ENCODE data around the gene THSD7A. TPM values are rescaled to one million over a fixed set of nuclear protein-coding genes. Genes with fewer than 3 reads are reported as not detected.

THSD7A gene
- total RNA-seq, 4 donors from 2014 or later, result 11.4 to 24.7 (median 15.2) TPM

GRCh38 chr7:11811709-11812108 lies 20.3 kb downstream of the THSD7A start:
- no peak for TF ChIP-seq EP300 (IDR thresholded peaks at IDR 0.05)
- no peak for TF ChIP-seq POLR2A (IDR thresholded peaks at IDR 0.05)
- TF ChIP-seq, protein P1, sequence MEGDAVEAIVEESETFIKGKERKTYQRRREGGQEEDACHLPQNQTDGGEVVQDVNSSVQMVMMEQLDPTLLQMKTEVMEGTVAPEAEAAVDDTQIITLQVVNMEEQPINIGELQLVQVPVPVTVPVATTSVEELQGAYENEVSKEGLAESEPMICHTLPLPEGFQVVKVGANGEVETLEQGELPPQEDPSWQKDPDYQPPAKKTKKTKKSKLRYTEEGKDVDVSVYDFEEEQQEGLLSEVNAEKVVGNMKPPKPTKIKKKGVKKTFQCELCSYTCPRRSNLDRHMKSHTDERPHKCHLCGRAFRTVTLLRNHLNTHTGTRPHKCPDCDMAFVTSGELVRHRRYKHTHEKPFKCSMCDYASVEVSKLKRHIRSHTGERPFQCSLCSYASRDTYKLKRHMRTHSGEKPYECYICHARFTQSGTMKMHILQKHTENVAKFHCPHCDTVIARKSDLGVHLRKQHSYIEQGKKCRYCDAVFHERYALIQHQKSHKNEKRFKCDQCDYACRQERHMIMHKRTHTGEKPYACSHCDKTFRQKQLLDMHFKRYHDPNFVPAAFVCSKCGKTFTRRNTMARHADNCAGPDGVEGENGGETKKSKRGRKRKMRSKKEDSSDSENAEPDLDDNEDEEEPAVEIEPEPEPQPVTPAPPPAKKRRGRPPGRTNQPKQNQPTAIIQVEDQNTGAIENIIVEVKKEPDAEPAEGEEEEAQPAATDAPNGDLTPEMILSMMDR (IDR thresholded peaks at IDR 0.05), result no peak
- Histone ChIP-seq H3K9me3 (no peaks in the 10 kb centered on the region), H3K4me1 (no peaks in the 10 kb centered on the region), H3K4me3 (no peak overlapping the region), H3K27me3 (no peaks in the 10 kb centered on the region), H3K27ac (no peak overlapping the region), H3K36me3 (no peaks in the 10 kb centered on the region)
- no peak for DNase-seq (ENCODE audit: low spot score in 2 of 2)

GRCh38 chr7:11810043-11810625 lies 21.9 kb downstream of the THSD7A start:
- no peak overlapping the region for H3K4me3 ChIP-seq
- no peaks in the 10 kb centered on the region for H3K4me1 ChIP-seq
- no peaks in the 10 kb centered on the region for H3K27me3 ChIP-seq
- no peaks in the 10 kb centered on the region for H3K36me3 ChIP-seq
- no peak for TF ChIP-seq POLR2A (IDR thresholded peaks at IDR 0.05)
- no peak for TF ChIP-seq EP300 (IDR thresholded peaks at IDR 0.05)
- TF ChIP-seq, protein P1 (IDR thresholded peaks at IDR 0.05), result no peak
- DNase-seq (ENCODE audit: low spot score in 2 of 2), result no peak
- H3K9me3 ChIP-seq, result no peaks in the 10 kb centered on the region
- H3K27ac ChIP-seq, result no peak overlapping the region
- whole genome bisulfite sequencing, 2 donors, result 90% methylated on average over 4 of the region's 4 CpGs

GRCh38 chr7:11807000-11807399 lies 25.0 kb downstream of the THSD7A start:
- no peak for DNase-seq (ENCODE audit: low spot score in 2 of 2)
- Histone ChIP-seq H3K36me3 (no peaks in the 10 kb centered on the region), H3K27me3 (no peaks in the 10 kb centered on the region), H3K4me1 (no peaks in the 10 kb centered on the region), H3K4me3 (no peak overlapping the region), H3K9me3 (no peaks in the 10 kb centered on the region), H3K27ac (no peak overlapping the region)
- no peak for TF ChIP-seq EP300 (IDR thresholded peaks at IDR 0.05)
- no peak for TF ChIP-seq POLR2A (IDR thresholded peaks at IDR 0.05)
- TF ChIP-seq, protein P1 (IDR thresholded peaks at IDR 0.05), result no peak
- 75 to 76% methylated on average over 2 of the region's 2 CpGs for WGBS, 2 donors

- no peaks in the 10 kb centered on the region for H3K36me3 ChIP-seq
- 80 to 95% methylated on average over 4 of the region's 4 CpGs for WGBS, 2 donors
- no peak for DNase-seq (ENCODE audit: low spot score in 2 of 2)
- H3K4me1 ChIP-seq, result no peaks in the 10 kb centered on the region
- no peak overlapping the region for H3K4me3 ChIP-seq
- TF ChIP-seq POLR2A (IDR thresholded peaks at IDR 0.05), result no peak
- TF ChIP-seq, protein P1 (IDR thresholded peaks at IDR 0.05), result no peak
- no peak for TF ChIP-seq EP300 (IDR thresholded peaks at IDR 0.05)
- no peaks in the 10 kb centered on the region for H3K9me3 ChIP-seq
- no peaks in the 10 kb centered on the region for H3K27me3 ChIP-seq
- H3K27ac ChIP-seq, result no peak overlapping the region
These were observed 27.4 kb downstream of the THSD7A start for GRCh38 chr7:11804621-11805020.

DNA sequence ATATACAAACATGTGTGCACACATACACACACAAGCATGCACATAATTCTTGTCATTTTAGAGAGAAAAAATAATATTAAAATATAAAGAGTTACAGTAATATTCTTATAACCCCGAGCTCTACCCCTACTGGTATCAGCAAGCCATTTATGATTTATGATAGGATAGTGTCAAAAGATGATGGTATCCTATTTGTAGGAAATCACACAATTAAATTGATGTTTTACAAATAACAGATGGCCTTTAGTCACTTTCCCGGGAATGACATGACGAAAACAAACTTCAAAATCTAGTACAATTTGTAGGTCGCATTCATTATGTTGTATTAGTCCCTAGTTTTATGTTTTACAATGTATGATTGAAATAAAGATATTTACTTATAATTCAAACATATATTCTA lies 36.8 kb downstream of the THSD7A start:
- Histone ChIP-seq H3K9me3 (no peaks in the 10 kb centered on the region), H3K36me3 (no peaks in the 10 kb centered on the region), H3K27me3 (no peaks in the 10 kb centered on the region), H3K4me3 (no peak overlapping the region), H3K4me1 (no peaks in the 10 kb centered on the region), H3K27ac (no peak overlapping the region)
- DNase-seq (ENCODE audit: low spot score in 2 of 2), result no peak
- 68 to 69% methylated on average over 4 of the region's 4 CpGs for WGBS, 2 donors
- TF ChIP-seq, protein P1 (IDR thresholded peaks at IDR 0.05), result no peak
- TF ChIP-seq POLR2A (IDR thresholded peaks at IDR 0.05), result no peak
- TF ChIP-seq EP300 (IDR thresholded peaks at IDR 0.05), result no peak

Measured in tibial nerve (tissue), 4 donors.